HG03469 (cell line): Measurements from ENCODE around the gene GPALPP1.
"Not testable (repeated sequence)": the region's sequence is repeated elsewhere in the genome, so short reads cannot be mapped to it uniquely, and the experiment has no call there.

Experiments used
- ATAC-seq: cut with Tn5 transposase; IDR thresholded peaks from one replicate; pipeline ENCODE4 v1.9.1; 2021; ENCODE audit warnings: mild to moderate bottlenecking, moderate library complexity, moderate number of reproducible peaks; ENCODE audit not compliant: unreplicated experiment

The GPALPP1 gene

DNA sequence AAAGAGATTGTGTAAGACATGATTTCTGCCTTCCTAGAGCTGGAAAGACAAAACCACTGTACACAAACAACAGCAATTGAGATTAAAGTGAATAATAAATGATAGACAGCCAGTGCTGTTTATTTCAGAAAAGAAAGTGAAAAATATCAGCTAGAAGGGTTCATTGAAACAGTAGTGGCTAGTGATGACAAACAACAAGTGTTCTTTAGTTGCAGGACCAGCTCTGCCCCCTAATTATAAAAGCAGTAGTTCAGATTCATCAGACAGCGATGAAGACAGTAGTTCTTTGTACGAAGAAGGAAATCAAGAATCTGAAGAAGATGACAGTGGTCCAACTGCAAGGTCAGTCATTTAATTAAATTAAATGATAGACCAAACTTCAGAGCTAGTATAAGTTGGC, 14.8 kb downstream of the GPALPP1 start:
- no peak for ATAC-seq

DNA sequence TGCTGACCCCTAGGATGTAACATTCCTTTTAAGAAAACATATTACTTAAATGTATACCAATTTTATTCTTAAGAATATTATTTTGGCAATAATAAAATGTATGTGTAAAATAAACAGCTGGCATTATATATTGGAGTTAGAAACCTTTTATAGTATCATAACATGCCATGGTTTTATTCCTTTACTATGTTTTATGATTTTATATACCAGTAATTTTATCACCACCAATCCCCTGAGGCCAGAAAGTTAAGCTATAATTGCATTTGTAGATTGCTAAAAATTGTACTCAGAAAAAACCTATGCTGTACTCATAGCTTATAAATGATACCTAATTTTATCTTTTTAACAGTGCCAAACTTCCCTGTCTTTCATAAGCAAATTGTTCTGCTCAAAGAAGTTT, 17.9 kb downstream of the GPALPP1 start:
- ATAC-seq, result no peak

GRCh38 chr13:45007823-45008222, 18.5 kb downstream of the GPALPP1 start:
- no peak for ATAC-seq

DNA sequence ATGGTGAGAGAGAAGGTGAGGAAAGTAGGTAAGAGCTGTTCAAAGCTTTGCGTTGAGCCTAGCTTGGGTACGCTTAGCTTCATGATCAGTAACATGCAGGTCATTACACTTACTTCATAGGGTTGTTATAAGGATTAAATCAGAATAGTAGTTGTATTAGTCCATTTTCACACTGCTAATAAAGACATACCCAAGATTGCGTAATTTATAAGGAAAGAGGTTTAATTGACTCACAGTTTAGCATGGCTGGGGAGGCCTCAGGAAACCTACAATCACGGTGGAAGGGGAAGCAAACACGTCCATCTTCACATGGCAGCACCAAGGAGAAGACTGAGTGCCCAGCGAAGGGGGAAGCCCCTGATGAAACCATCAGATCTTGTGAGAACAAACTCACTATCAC, 21.9 kb downstream of the GPALPP1 start:
- no peak for ATAC-seq

GRCh38 chr13:45015300-45015699, 26.0 kb downstream of the GPALPP1 start:
- no peak for ATAC-seq

- ATAC-seq, result no peak
These were observed 27.6 kb downstream of the GPALPP1 start for GRCh38 chr13:45016792-45017425.

GRCh38 chr13:45019981-45020380, 30.6 kb downstream of the GPALPP1 start:
- ATAC-seq, result not testable (repeated sequence)

- ATAC-seq, result no peak
These were observed 31.9 kb downstream of the GPALPP1 start for GRCh38 chr13:45021250-45021649.

DNA sequence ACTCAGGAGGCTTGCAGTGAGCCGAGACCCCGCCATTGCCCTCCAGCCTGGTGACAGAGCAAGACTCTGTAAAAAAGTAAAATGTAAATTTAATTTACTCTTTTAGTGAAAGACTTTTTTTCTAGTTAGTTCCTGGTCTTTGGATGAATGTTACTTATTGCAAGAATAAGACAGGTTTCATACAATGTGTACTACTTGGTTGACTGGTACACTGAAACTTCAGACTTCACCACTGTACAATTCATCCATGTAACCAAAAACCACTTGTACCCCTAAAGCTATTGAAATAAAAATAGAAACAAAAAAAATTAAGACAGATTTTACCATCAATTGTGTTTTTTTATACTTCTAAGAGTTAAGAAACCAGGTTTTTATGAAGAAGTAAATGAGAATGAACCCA, 35.5 kb downstream of the GPALPP1 start:
- no peak for ATAC-seq

- no peak for ATAC-seq
These were observed 45.0 kb downstream of the GPALPP1 start for GRCh38 chr13:45034342-45034741.

- no peak for ATAC-seq
These were observed 46.9 kb downstream of the GPALPP1 start for GRCh38 chr13:45036206-45036605.

DNA sequence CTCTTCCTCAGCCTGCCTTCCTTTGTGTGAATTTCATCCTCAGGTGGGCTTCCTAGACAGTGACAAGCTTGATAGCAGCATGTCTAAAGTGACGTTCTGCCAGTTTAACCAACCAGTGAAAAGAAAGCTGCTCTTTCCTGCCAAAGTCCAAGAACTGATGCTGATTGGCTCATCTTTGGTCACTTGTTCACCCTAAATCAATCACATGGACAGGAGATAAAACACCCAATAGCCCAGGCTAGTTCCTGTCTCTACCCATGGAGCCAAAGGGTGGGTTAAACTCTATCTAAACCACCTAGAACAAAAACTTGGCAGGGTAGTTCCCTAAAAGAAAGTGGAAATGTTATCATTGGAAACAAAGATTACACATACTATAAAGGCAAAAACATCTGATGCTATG, 50.8 kb downstream of the GPALPP1 start:
- no peak for ATAC-seq

DNA sequence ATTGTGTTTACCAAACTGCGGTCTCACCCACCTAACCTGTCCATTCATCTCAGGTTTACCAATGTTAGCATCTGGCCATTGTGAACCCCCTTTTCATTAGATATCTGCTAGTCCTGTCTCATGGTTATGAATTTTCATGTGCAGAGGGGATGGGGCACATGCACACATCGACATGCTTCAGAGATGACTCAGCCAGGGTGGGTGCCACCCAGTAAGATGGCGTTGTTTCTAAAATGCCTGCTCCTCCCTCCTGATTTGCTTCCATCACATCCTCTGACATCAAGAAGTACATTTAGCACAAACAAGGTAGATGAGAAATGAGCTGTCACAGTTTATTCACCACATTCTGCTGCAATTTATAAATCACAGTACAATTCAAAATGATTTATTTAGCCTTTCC, 51.3 kb downstream of the GPALPP1 start:
- ATAC-seq, result no peak

- no peak for ATAC-seq
These were observed 53.2 kb downstream of the GPALPP1 start for GRCh38 chr13:45042539-45042938.

DNA sequence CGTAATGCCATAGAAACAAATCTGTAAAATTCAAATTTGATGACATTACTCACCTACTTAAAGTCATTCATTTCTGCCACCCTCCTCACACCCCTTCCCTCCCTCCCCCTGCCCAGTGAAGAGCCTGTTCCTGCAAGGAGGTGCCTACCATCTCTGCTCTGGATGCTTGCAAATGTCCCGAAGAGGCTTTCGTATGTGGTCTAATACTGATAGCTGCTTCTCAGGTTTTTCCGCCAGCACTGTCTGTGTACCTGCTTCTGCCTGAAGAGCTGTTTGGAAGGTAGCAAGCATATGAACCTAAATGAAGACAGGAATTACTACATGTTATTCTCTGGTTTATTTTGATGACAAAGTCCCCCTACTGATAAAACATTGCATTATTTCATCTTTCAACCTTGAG, 57.1 kb downstream of the GPALPP1 start:
- no peak for ATAC-seq

DNA sequence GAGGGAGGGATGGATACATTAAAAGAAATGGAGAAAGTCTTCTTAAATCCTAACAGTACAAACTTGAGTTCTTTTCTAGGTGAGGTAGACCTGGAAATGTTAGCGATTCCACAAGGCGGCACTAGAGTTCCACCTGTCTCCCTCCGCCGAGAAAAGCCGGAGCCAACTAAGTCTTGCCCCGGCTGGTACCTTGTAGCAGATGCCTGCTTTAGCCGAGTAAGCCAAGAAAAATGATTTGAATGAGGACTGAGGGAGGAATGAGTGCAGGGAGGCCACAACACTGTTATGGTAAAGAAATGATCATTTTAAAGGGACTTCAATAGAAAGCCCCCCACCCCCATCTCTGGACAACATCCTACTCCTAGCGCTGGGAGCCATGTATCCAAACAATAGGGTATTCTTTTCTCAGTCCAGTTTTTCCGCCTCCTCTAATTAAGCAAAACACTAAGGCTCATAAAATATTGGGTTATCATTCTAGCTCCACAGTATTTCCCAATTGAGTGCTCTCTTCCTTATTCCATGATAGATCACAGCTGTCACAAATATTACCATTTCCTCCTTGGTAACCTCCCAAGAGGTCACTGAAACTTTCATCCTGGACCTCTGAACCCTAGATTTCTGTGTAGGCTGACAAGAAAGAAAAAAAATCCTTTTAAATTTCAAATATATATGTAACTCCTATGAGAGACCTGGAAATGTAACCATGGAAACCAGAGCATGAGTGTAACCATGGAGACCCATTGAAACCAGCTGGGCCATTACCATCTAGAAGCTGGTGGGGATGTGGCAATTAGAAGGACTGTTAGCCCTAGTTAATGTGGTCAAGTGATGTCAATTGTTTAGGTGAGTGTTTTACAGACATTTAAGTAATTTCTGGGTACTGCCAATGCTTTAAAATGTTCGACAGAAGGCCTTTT, 58.3 kb downstream of the GPALPP1 start:
- no peak for ATAC-seq

DNA sequence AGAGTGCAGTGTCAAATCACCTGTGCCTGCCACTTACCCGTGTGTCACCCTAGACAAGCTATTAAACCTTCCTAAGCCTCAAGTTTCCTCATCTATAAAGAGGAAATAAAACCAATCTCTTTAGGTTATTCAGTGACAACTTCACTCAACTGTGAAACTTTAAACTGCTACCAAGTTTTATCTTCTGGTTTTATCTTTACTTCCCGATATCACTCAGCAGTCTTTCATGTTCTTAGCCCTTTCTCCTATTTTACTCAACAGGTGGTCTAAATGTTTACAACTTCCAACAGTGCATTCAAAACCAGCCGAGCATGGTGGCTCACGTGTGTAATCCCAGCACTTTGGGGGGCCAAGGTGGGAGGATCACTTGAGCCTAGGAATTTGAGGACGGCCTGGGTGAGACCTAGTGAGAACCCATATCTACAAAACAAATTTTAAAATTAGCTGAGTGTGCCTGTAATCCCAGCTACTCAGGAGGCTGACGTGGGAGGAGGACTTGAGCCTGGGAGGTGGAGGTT, 59.6 kb downstream of the GPALPP1 start:
- no peak for ATAC-seq

GRCh38 chr13:45049478-45049877, 60.1 kb downstream of the GPALPP1 start:
- ATAC-seq, result no peak

DNA sequence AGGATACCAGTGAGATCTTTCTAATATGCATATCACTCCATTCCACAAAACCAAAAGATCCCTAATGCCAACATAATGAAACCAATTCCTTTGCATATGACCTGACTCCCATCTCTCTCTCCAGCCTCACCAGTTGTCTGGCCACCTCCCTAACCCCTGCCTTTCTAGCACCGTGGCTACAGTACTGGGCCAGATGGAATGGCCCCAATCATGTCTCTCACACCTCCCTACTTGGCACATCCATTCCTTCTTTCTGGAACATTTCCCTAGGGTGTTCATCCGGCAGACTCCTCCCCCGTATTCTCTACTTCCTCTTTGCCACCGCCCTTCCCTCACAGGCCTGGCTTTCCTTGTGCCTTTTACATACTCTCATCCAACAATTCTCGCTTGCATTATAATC, 62.0 kb downstream of the GPALPP1 start:
- ATAC-seq, result no peak

- ATAC-seq, result peak; percentile 75
These were observed 66.0 kb downstream of the GPALPP1 start for GRCh38 chr13:45055198-45055901.

DNA sequence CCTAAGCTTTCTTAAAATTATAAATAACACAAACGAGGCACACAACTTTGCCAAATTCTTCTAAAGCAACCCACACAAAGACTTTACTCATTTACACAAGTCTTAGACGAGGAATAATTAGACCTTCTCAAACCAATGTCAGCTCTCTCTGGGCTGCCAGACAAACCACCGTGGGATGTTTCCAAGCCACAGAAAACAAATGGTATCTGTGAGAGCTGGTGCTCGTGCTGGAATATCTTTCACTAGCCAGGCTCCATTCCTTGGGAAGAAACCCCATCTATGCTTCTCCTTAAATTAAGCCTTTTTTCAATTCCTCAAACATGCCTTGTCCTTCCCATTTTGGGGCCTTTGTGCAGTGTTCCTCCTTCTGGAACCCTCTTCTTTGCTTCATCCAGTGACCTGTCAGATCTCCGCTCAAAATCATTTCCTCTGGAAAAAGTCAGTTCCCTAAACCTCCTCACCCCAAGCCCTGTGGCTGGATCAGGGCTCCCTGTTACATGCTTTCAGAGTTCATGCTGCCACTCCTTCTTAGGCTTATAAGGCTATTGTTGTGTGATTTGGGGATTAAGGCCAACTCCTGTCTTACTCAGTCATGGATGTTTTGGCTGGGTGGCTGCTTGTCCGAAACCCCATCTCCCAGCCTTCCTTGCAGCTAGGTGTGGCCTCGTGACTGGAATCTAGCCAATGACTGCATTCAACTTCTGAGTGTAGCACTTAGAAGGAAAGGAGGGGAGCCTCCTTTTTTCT, 66.7 kb downstream of the GPALPP1 start:
- no peak for ATAC-seq
